KMS-11 (cell line): ENCODE results near the gene RTEL1.

ENCODE experiments used
- H2AFZ ChIP-seq: fragments of 200-600 bp; sonication (generic); 2 replicates; pipeline ENCODE4 v1.6.1; 2016; ENCODE audit warnings: antibody characterized with exemption, mixed run types, low read depth
- H3K27ac ChIP-seq: fragments of 200-600 bp; sonication (generic); 2 replicates; pipeline ENCODE4 v1.6.1; 2016; ENCODE audit warnings: mild to moderate bottlenecking, mixed run types
- H3K27me3 ChIP-seq: fragments of 200-600 bp; sonication (generic); 2 replicates; pipeline ENCODE4 v1.6.1; 2017; ENCODE audit warnings: mild to moderate bottlenecking, low read depth, mixed run types, moderate library complexity; ENCODE audit not compliant: insufficient read depth
- H3K36me3 ChIP-seq: fragments of 200-600 bp; sonication (generic); 2 replicates; pipeline ENCODE4 v1.6.1; 2017; ENCODE audit warnings: mild to moderate bottlenecking, mixed run types; ENCODE audit not compliant: insufficient read depth
- H3K4me1 ChIP-seq: fragments of 200-600 bp; sonication (generic); 2 replicates; pipeline ENCODE4 v1.6.1; 2016; ENCODE audit warnings: mild to moderate bottlenecking, low read depth, mixed run types; ENCODE audit not compliant: poor library complexity, severe bottlenecking
- H3K4me2 ChIP-seq: fragments of 200-600 bp; sonication (generic); 2 replicates; pipeline ENCODE4 v1.7.0; 2016; ENCODE audit warnings: mild to moderate bottlenecking, mixed run types
- H3K4me3 ChIP-seq: fragments of 200-600 bp; sonication (generic); IDR thresholded peaks from 2 replicates; pipeline ENCODE4 v1.6.1; 2017; ENCODE audit warnings: low read depth, low read length, mixed read lengths; ENCODE audit not compliant: insufficient read depth
- H3K79me2 ChIP-seq: fragments of 200-600 bp; sonication (generic); 2 replicates; pipeline ENCODE4 v1.6.1; 2016; ENCODE audit warnings: low read depth, mixed run types; ENCODE audit not compliant: insufficient read depth
- H3K9ac ChIP-seq: fragments of 200-600 bp; sonication (generic); 2 replicates; pipeline ENCODE4 v1.6.1; 2016; ENCODE audit warnings: mild to moderate bottlenecking, mixed run types
- H4K20me1 ChIP-seq: fragments of 200-600 bp; sonication (generic); 2 replicates; pipeline ENCODE4 v1.6.1; 2016; ENCODE audit warnings: mild to moderate bottlenecking, mixed run types; ENCODE audit not compliant: insufficient read depth
- CTCF ChIP-seq: fragments of 200-600 bp; sonication (generic); conservative IDR thresholded peaks from 2 replicates; pipeline ENCODE4 v1.6.1; 2017; ENCODE audit warnings: low read depth, mild to moderate bottlenecking, antibody characterized with exemption, low read length, moderate library complexity, mixed read lengths

RTEL1 gene

GRCh38 chr20:63653041-63653973 lies 4.8 kb upstream of the RTEL1 start, which contains the start of gene STMN3:
TSS of gene STMN3 (minus strand) at chr20:63653424. CDS start at chr20:63653345, 79 bp downstream.
- Histone ChIP-seq H3K4me1 (no peaks in the 10 kb centered on the region), H3K4me2 (peak within 1 kb of the TSS; percentile 45; the same call in 1 of the 2 replicates), H3K79me2 (no peaks in the 10 kb centered on the region), H4K20me1 (no peaks in the 10 kb centered on the region), H3K36me3 (no peaks in the 10 kb centered on the region), H2AFZ (no peak within 1 kb of the TSS), H3K9ac (no peak within 1 kb of the TSS), H3K27me3 (peaks cover 62% of the 10 kb centered on the region), H3K27ac (no peak within 1 kb of the TSS), H3K4me3 (no peak within 1 kb of the TSS)
- TF ChIP-seq CTCF = no peak

GRCh38 chr20:63653974-63654668 lies 4.0 kb upstream of the RTEL1 start:
- H4K20me1 ChIP-seq = no peaks in the 10 kb centered on the region
- H3K4me2 ChIP-seq = no peak overlapping the region; the same call in 1 of the 2 replicates
- TF ChIP-seq CTCF = no peak
- H3K36me3 ChIP-seq = no peaks in the 10 kb centered on the region
- peaks cover 54% of the 10 kb centered on the region for H3K27me3 ChIP-seq
- no peak overlapping the region for H3K9ac ChIP-seq
- H2AFZ ChIP-seq = no peak overlapping the region
- H3K4me1 ChIP-seq = no peaks in the 10 kb centered on the region
- no peak overlapping the region for H3K4me3 ChIP-seq
- no peaks in the 10 kb centered on the region; the same call in 1 of the 2 replicates for H3K79me2 ChIP-seq
- no peak overlapping the region for H3K27ac ChIP-seq

GRCh38 chr20:63655249-63655648 lies 2.9 kb upstream of the RTEL1 start:
- Histone ChIP-seq H3K27ac (no peak overlapping the region), H3K9ac (no peak overlapping the region), H3K27me3 (peaks cover 48% of the 10 kb centered on the region), H3K79me2 (no peaks in the 10 kb centered on the region; the same call in 1 of the 2 replicates), H3K4me2 (no peak overlapping the region), H3K36me3 (no peaks in the 10 kb centered on the region), H2AFZ (no peak overlapping the region), H3K4me3 (no peak overlapping the region), H4K20me1 (no peaks in the 10 kb centered on the region), H3K4me1 (no peaks in the 10 kb centered on the region)
- no peak for TF ChIP-seq CTCF

GRCh38 chr20:63656451-63656850 lies 1.7 kb upstream of the RTEL1 start:
- Histone ChIP-seq H3K4me2 (no peak overlapping the region), H4K20me1 (no peaks in the 10 kb centered on the region), H3K9ac (no peak overlapping the region), H2AFZ (no peak overlapping the region), H3K4me3 (no peak overlapping the region), H3K79me2 (no peaks in the 10 kb centered on the region; the same call in 1 of the 2 replicates), H3K27ac (no peak overlapping the region), H3K36me3 (no peaks in the 10 kb centered on the region), H3K4me1 (no peaks in the 10 kb centered on the region), H3K27me3 (peaks cover 41% of the 10 kb centered on the region)
- TF ChIP-seq CTCF = no peak
